ENCODE measurements around the gene KCNQ2.
A peak's percentile ranks its signal among the peaks of the same experiment; 100 is the strongest.

KCNQ2 gene

GRCh38 chr20:63406617-63407245 lies 65.7 kb downstream of the KCNQ2 start:
- peaks cover 0 to 3% (median 0%) of the 10 kb centered on the region in 3 experiments for H3K27me3 ChIP-seq (ENCODE audit: control insufficient read depth in 3 of 3, insufficient read depth in 3 of 3, low read depth in 1 of 3, low read length in 3 of 3)
- H3K18ac ChIP-seq (ENCODE audit: low read length): no peak overlapping the region
- H3K9me3 ChIP-seq (replicated peaks in 1 of 2; ENCODE audit: control insufficient read depth in 2 of 2, insufficient read depth in 1 of 2, low read depth in 1 of 2, low read length in 2 of 2): peaks cover 0 to 6% of the 10 kb centered on the region in 2 donors
- no peak overlapping the region for H3K4me2 ChIP-seq (ENCODE audit: insufficient read depth, low read length, poor library complexity, severe bottlenecking)
- H3K79me1 ChIP-seq (ENCODE audit: low read depth, low read length): peaks cover 3% of the 10 kb centered on the region
- H3K9ac ChIP-seq (ENCODE audit: low read depth, low read length, poor library complexity): no peak overlapping the region
- H3K36me3 ChIP-seq (replicated peaks in 1 of 2; ENCODE audit: control insufficient read depth in 2 of 2, insufficient read depth in 2 of 2, low read length in 2 of 2): no peaks in the 10 kb centered on the region
- no peak overlapping the region for H4K91ac ChIP-seq (ENCODE audit: low read depth, low read length, poor library complexity)
- no peak overlapping the region for H3K27ac ChIP-seq (replicated peaks; ENCODE audit: low read length)
- H2BK120ac ChIP-seq (ENCODE audit: low read depth, low read length): no peak overlapping the region
- peaks cover 6 to 7% of the 10 kb centered on the region in 2 donors for H3K4me1 ChIP-seq (ENCODE audit: control insufficient read depth in 2 of 2, insufficient read depth in 1 of 2, low read depth in 1 of 2, low read length in 2 of 2)
- H2BK15ac ChIP-seq (ENCODE audit: low read length): no peak overlapping the region
- no peak for DNase-seq (ENCODE audit: low spot score)
- no peak overlapping the region for H2AK5ac ChIP-seq (ENCODE audit: low read depth, low read length)
- H2AFZ ChIP-seq (ENCODE audit: low read length): no peak overlapping the region
- no peak overlapping the region for H4K8ac ChIP-seq (ENCODE audit: low read depth, low read length)
- H2BK5ac ChIP-seq (ENCODE audit: low read length): no peak overlapping the region
- H3K4me3 ChIP-seq (ENCODE audit: low read length in 2 of 2): no peak overlapping the region
- WGBS, 2 donors (ENCODE audit: extremely low coverage in 2 of 2, insufficient read length in 2 of 2, insufficient replicate concordance in 1 of 2): no CpG with 5 or more reads among the region's 60 CpGs
- H3K4ac ChIP-seq (ENCODE audit: low read length): no peak overlapping the region
- H3K23ac ChIP-seq (ENCODE audit: low read depth, low read length, poor library complexity): no peak overlapping the region
- H2BK12ac ChIP-seq (ENCODE audit: low read length): no peak overlapping the region
- peak overlapping the region; percentile 38 for H3K14ac ChIP-seq (ENCODE audit: low read length)

- H2BK15ac ChIP-seq (ENCODE audit: low read length): no peak overlapping the region
- H4K8ac ChIP-seq (ENCODE audit: low read depth, low read length): no peak overlapping the region
- peaks cover 0 to 3% (median 0%) of the 10 kb centered on the region in 3 experiments for H3K27me3 ChIP-seq (ENCODE audit: control insufficient read depth in 3 of 3, insufficient read depth in 3 of 3, low read depth in 1 of 3, low read length in 3 of 3)
- no CpG with 5 or more reads among the region's 23 CpGs for WGBS, 2 donors (ENCODE audit: extremely low coverage in 2 of 2, insufficient read length in 2 of 2, insufficient replicate concordance in 1 of 2)
- no peak overlapping the region for H3K23ac ChIP-seq (ENCODE audit: low read depth, low read length, poor library complexity)
- peak overlapping the region; percentile 4 for H3K14ac ChIP-seq (ENCODE audit: low read length)
- no peak overlapping the region for H4K91ac ChIP-seq (ENCODE audit: low read depth, low read length, poor library complexity)
- no peak overlapping the region for H2AFZ ChIP-seq (ENCODE audit: low read length)
- H3K9ac ChIP-seq (ENCODE audit: low read depth, low read length, poor library complexity): no peak overlapping the region
- H2AK5ac ChIP-seq (ENCODE audit: low read depth, low read length): peak overlapping the region; percentile 56
- no peak overlapping the region for H3K4me2 ChIP-seq (ENCODE audit: insufficient read depth, low read length, poor library complexity, severe bottlenecking)
- peak overlapping the region; percentile 71 for H2BK5ac ChIP-seq (ENCODE audit: low read length)
- no peak overlapping the region for H3K4me3 ChIP-seq (ENCODE audit: low read length in 2 of 2)
- no peak overlapping the region for H3K27ac ChIP-seq (replicated peaks; ENCODE audit: low read length)
- no peak overlapping the region for H2BK120ac ChIP-seq (ENCODE audit: low read depth, low read length)
- peaks cover 0 to 6% of the 10 kb centered on the region in 2 donors for H3K9me3 ChIP-seq (replicated peaks in 1 of 2; ENCODE audit: control insufficient read depth in 2 of 2, insufficient read depth in 1 of 2, low read depth in 1 of 2, low read length in 2 of 2)
- no peak for DNase-seq (ENCODE audit: low spot score)
- peaks cover 3% of the 10 kb centered on the region for H3K79me1 ChIP-seq (ENCODE audit: low read depth, low read length)
- H3K4ac ChIP-seq (ENCODE audit: low read length): no peak overlapping the region
- no peak overlapping the region for H2BK12ac ChIP-seq (ENCODE audit: low read length)
- H3K36me3 ChIP-seq (replicated peaks in 1 of 2; ENCODE audit: control insufficient read depth in 2 of 2, insufficient read depth in 2 of 2, low read length in 2 of 2): no peaks in the 10 kb centered on the region
- H3K18ac ChIP-seq (ENCODE audit: low read length): peak overlapping the region; percentile 28
- H3K4me1 ChIP-seq (ENCODE audit: control insufficient read depth in 2 of 2, insufficient read depth in 1 of 2, low read depth in 1 of 2, low read length in 2 of 2): peaks cover 6 to 7% of the 10 kb centered on the region in 2 donors
Observed at GRCh38 chr20:63406011-63406410, 66.4 kb downstream of the KCNQ2 start.

GRCh38 chr20:63405102-63405730 lies 67.2 kb downstream of the KCNQ2 start:
- Histone ChIP-seq H3K27ac (replicated peaks; ENCODE audit: low read length) (no peak overlapping the region), H2AK5ac (ENCODE audit: low read depth, low read length) (peak overlapping the region; percentile 74), H3K9me3 (replicated peaks in 1 of 2; ENCODE audit: control insufficient read depth in 2 of 2, insufficient read depth in 1 of 2, low read depth in 1 of 2, low read length in 2 of 2) (peaks cover 0 to 6% of the 10 kb centered on the region in 2 donors), H3K27me3 (ENCODE audit: control insufficient read depth in 3 of 3, insufficient read depth in 3 of 3, low read depth in 1 of 3, low read length in 3 of 3) (peaks cover 0 to 3% (median 0%) of the 10 kb centered on the region in 3 experiments), H4K91ac (ENCODE audit: low read depth, low read length, poor library complexity) (no peak overlapping the region), H4K8ac (ENCODE audit: low read depth, low read length) (no peak overlapping the region), H3K4me2 (ENCODE audit: insufficient read depth, low read length, poor library complexity, severe bottlenecking) (no peak overlapping the region), H2BK15ac (ENCODE audit: low read length) (no peak overlapping the region), H3K4me3 (ENCODE audit: low read length in 2 of 2) (no peak overlapping the region), H2BK5ac (ENCODE audit: low read length) (peak overlapping the region; percentile 71), H3K14ac (ENCODE audit: low read length) (no peak overlapping the region), H2BK120ac (ENCODE audit: low read depth, low read length) (no peak overlapping the region), H3K18ac (ENCODE audit: low read length) (peak overlapping the region; percentile 38), H3K23ac (ENCODE audit: low read depth, low read length, poor library complexity) (peak overlapping the region; percentile 31), H2BK12ac (ENCODE audit: low read length) (no peak overlapping the region), H3K4ac (ENCODE audit: low read length) (no peak overlapping the region), H3K79me1 (ENCODE audit: low read depth, low read length) (peaks cover 3% of the 10 kb centered on the region), H3K9ac (ENCODE audit: low read depth, low read length, poor library complexity) (peak overlapping the region; percentile 12), H3K36me3 (replicated peaks in 1 of 2; ENCODE audit: control insufficient read depth in 2 of 2, insufficient read depth in 2 of 2, low read length in 2 of 2) (no peaks in the 10 kb centered on the region), H3K4me1 (ENCODE audit: control insufficient read depth in 2 of 2, insufficient read depth in 1 of 2, low read depth in 1 of 2, low read length in 2 of 2) (peaks cover 6 to 7% of the 10 kb centered on the region in 2 donors), H2AFZ (ENCODE audit: low read length) (no peak overlapping the region)
- no CpG with 5 or more reads among the region's 31 CpGs for WGBS, 2 donors (ENCODE audit: extremely low coverage in 2 of 2, insufficient read length in 2 of 2, insufficient replicate concordance in 1 of 2)
- DNase-seq (ENCODE audit: low spot score): no peak

Data from neuronal stem cell (in vitro differentiated cells).